ENCODE measurements around the gene SYNPR. TPM values are rescaled to one million over a fixed set of nuclear protein-coding genes. Genes with fewer than 3 reads are reported as not detected.

Gene SYNPR
- total RNA-seq, 1 experiment from 2014 or later, result not detected

DNA sequence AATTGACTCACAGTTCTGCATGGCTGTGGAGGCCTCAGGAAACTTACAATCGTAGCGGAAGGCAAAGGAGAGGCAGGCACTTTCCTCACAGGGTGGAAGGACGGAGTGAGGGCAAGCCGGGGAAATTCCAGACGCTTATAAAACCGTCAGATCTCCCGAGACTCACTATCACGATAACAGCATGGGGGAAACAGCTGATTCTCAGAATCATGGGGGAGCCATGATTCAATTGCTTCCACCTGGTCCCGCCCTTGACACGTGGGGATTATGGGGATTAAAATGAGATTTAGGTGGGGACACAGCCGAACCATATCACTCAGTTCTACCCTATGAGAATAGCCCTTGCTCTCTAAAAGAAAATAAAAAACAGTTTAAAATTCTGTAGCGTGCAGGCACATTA is 13.4 kb upstream of the SYNPR start:
- Histone ChIP-seq H2AFZ (ENCODE audit: low read length) (no peak overlapping the region), H3K36me3 (ENCODE audit: low read depth, low read length) (no peaks in the 10 kb centered on the region), H3K9ac (ENCODE audit: low read length) (no peak overlapping the region), H3K4me2 (ENCODE audit: low read length) (no peak overlapping the region), H3K9me3 (ENCODE audit: low read length) (0 out of 2 replicates have a peak, but pooled peaks cover 3% of the 10 kb centered on the region), H3F3A (ENCODE audit: low read length, unreplicated experiment) (no peaks in the 10 kb centered on the region), H3K4me1 (ENCODE audit: insufficient read depth, low read length) (no peaks in the 10 kb centered on the region), H3K27ac (ENCODE audit: low read length) (no peak overlapping the region), H4K20me1 (ENCODE audit: low read length) (no peaks in the 10 kb centered on the region), H3K9me2 (replicated peaks; ENCODE audit: low read length) (no peaks in the 10 kb centered on the region), H3K27me3 (ENCODE audit: low read length) (no peaks in the 10 kb centered on the region), H3K4me3 (ENCODE audit: low read length) (no peak overlapping the region), H3K79me2 (ENCODE audit: low read length) (no peaks in the 10 kb centered on the region)
- no peak for DNase-seq
- intact Hi-C loops (cut with micrococcal nuclease), result no loop called here
- POLR2A ChIA-PET (ENCODE audit: unreplicated experiment), result no interaction called here
- CTCF ChIA-PET, result no interaction called here
- no peak for ATAC-seq
- TF ChIP-seq EZH2 (IDR thresholded peaks at IDR 0.05; ENCODE audit: low read length, unreplicated experiment), result no peak
- TF ChIP-seq EZH2phosphoT487 (IDR thresholded peaks at IDR 0.05; ENCODE audit: borderline replicate concordance, low read length), result no peak
- TF ChIP-seq, protein P1, sequence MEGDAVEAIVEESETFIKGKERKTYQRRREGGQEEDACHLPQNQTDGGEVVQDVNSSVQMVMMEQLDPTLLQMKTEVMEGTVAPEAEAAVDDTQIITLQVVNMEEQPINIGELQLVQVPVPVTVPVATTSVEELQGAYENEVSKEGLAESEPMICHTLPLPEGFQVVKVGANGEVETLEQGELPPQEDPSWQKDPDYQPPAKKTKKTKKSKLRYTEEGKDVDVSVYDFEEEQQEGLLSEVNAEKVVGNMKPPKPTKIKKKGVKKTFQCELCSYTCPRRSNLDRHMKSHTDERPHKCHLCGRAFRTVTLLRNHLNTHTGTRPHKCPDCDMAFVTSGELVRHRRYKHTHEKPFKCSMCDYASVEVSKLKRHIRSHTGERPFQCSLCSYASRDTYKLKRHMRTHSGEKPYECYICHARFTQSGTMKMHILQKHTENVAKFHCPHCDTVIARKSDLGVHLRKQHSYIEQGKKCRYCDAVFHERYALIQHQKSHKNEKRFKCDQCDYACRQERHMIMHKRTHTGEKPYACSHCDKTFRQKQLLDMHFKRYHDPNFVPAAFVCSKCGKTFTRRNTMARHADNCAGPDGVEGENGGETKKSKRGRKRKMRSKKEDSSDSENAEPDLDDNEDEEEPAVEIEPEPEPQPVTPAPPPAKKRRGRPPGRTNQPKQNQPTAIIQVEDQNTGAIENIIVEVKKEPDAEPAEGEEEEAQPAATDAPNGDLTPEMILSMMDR (conservative IDR thresholded peaks at IDR 0.05; ENCODE audit: low read depth, low read length), result no peak
- BruUV-seq (replicated peaks), result no TSS peak

DNA sequence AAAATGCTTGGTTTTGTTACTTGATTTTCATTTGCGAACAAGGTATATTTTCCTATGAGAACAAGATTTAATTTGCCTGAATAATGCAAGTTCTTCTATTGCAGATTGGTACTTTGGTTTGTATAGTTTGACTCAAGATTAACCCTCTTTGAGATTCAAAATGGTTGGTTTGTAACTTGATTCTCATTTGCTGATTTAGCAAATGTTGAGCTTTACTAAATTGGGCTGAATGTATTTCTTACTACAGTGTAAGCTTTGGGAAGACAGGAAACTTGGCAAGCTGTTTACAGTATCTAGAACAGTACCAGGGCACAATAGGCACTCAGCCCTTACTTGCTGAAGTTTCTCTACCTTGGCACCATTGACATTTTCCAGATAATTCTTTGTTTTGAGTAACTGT is 3.7 kb upstream of the SYNPR start:
- H3K79me2 ChIP-seq (ENCODE audit: low read length), result no peaks in the 10 kb centered on the region
- no peak overlapping the region for H2AFZ ChIP-seq (ENCODE audit: low read length)
- H3F3A ChIP-seq (ENCODE audit: low read length, unreplicated experiment), result no peaks in the 10 kb centered on the region
- no peak overlapping the region for H3K9ac ChIP-seq (ENCODE audit: low read length)
- ATAC-seq (no peak), DNase-seq (no peak)
- H4K20me1 ChIP-seq (ENCODE audit: low read length), result no peaks in the 10 kb centered on the region
- CTCF ChIA-PET, result no interaction called here
- H3K4me2 ChIP-seq (ENCODE audit: low read length), result no peak overlapping the region
- POLR2A ChIA-PET (ENCODE audit: unreplicated experiment), result no interaction called here
- no peaks in the 10 kb centered on the region for H3K9me2 ChIP-seq (replicated peaks; ENCODE audit: low read length)
- peaks cover 15% of the 10 kb centered on the region for H3K27me3 ChIP-seq (ENCODE audit: low read length)
- no peaks in the 10 kb centered on the region for H3K4me1 ChIP-seq (ENCODE audit: insufficient read depth, low read length)
- H3K9me3 ChIP-seq (ENCODE audit: low read length), result 0 out of 2 replicates have a peak, but pooled peaks cover 3% of the 10 kb centered on the region
- TF ChIP-seq EZH2 (IDR thresholded peaks at IDR 0.05; ENCODE audit: low read length, unreplicated experiment) (no peak), EZH2phosphoT487 (IDR thresholded peaks at IDR 0.05; ENCODE audit: borderline replicate concordance, low read length) (no peak)
- TF ChIP-seq, protein P1 (conservative IDR thresholded peaks at IDR 0.05; ENCODE audit: low read depth, low read length), result no peak
- no peak overlapping the region for H3K4me3 ChIP-seq (ENCODE audit: low read length)
- no peak overlapping the region for H3K27ac ChIP-seq (ENCODE audit: low read length)
- intact Hi-C loops (cut with micrococcal nuclease), result no loop called here
- H3K36me3 ChIP-seq (ENCODE audit: low read depth, low read length), result no peaks in the 10 kb centered on the region
- no TSS peak for BruUV-seq (replicated peaks)

DNA sequence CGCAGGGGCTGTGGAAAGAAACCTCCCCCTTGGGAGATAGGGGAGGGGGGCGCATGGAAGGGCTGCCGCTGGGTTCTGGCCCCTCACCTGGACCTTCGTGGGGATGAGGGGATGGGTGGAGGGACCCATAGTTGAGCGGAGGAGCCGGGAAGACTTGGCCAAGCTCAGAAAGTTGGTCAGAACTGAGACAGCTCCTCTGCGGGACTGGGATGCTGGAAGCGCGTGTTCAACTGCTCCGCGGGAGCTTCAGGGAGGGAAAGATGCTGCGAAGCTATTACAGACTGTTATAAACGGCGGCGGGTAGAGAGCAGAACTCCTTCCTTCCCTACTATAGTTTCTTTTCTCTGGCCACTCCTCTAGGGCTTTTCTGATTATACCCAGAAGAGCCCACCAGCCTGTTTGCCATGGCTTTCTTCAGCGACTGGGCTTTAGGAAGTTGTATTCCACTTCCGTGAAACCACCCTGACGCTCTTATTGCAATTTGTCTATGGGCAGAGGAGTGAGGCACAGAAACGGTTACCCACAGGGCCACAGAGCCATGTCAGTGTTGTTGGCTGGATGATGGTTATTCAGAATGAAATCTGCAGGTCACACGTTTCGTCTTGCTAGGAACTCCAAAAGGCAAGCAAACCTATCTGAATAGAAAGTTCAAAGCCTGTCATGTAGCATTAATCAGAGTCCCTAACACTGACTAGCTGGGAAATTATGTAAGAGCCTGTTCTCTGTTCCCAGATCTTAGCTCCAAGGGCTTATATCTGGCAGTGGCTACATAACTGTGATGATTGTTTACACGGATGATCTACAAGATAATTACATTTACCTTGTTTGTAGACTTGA is 1.1 kb downstream of the SYNPR start:
- POLR2A ChIA-PET (ENCODE audit: unreplicated experiment), result no interaction called here
- ATAC-seq, result no peak

More for the DNA sequence above, 1.1 kb downstream of the SYNPR start:
- DNase-seq, result no peak
- Histone ChIP-seq H3K27ac (ENCODE audit: low read length) (no peak overlapping the region), H4K20me1 (ENCODE audit: low read length) (no peaks in the 10 kb centered on the region), H3K27me3 (ENCODE audit: low read length) (peaks cover 22% of the 10 kb centered on the region), H3K36me3 (ENCODE audit: low read depth, low read length) (no peaks in the 10 kb centered on the region), H3K9me2 (replicated peaks; ENCODE audit: low read length) (no peaks in the 10 kb centered on the region), H3F3A (ENCODE audit: low read length, unreplicated experiment) (no peaks in the 10 kb centered on the region), H2AFZ (ENCODE audit: low read length) (no peak overlapping the region), H3K4me1 (ENCODE audit: insufficient read depth, low read length) (no peaks in the 10 kb centered on the region), H3K79me2 (ENCODE audit: low read length) (no peaks in the 10 kb centered on the region), H3K4me2 (ENCODE audit: low read length) (no peak overlapping the region), H3K4me3 (ENCODE audit: low read length) (no peak overlapping the region), H3K9ac (ENCODE audit: low read length) (no peak overlapping the region), H3K9me3 (ENCODE audit: low read length) (no peaks in the 10 kb centered on the region)
- no TSS peak for BruUV-seq (replicated peaks)
- CTCF ChIA-PET, result no interaction called here
- TF ChIP-seq EZH2phosphoT487 (IDR thresholded peaks at IDR 0.05; ENCODE audit: borderline replicate concordance, low read length), result no peak
- no peak for TF ChIP-seq EZH2 (IDR thresholded peaks at IDR 0.05; ENCODE audit: low read length, unreplicated experiment)
- TF ChIP-seq, protein P1 (conservative IDR thresholded peaks at IDR 0.05; ENCODE audit: low read depth, low read length), result no peak
- intact Hi-C loops (cut with micrococcal nuclease), result no loop called here

All from PC-3 (cell line).